IPS-15b (cell line): Measurements from ENCODE around the gene RPL10.

Experiments
- H3K27me3 ChIP-seq: one replicate; pipeline ENCODE4 v1.6.1; 2013; ENCODE audit warnings: low read length; ENCODE audit not compliant: control insufficient read depth, insufficient read depth
- H3K36me3 ChIP-seq: one replicate; pipeline ENCODE4 v1.6.1; 2013; ENCODE audit warnings: low read length; ENCODE audit not compliant: control insufficient read depth, insufficient read depth
- H3K4me1 ChIP-seq: one replicate; pipeline ENCODE4 v1.6.1; 2013; ENCODE audit warnings: mild to moderate bottlenecking, low read length; ENCODE audit not compliant: control insufficient read depth, insufficient read depth
- H3K4me3 ChIP-seq: one replicate; pipeline ENCODE4 v1.5.1; 2013; ENCODE audit warnings: low read depth, low read length
- H3K9ac ChIP-seq: one replicate; pipeline ENCODE4 v1.6.1; 2013; ENCODE audit warnings: low read depth, mild to moderate bottlenecking, low read length
- H3K9me3 ChIP-seq: one replicate; pipeline ENCODE4 v1.6.1; 2013; ENCODE audit warnings: mild to moderate bottlenecking, low read length; ENCODE audit not compliant: control insufficient read depth, insufficient read depth

Gene RPL10

DNA sequence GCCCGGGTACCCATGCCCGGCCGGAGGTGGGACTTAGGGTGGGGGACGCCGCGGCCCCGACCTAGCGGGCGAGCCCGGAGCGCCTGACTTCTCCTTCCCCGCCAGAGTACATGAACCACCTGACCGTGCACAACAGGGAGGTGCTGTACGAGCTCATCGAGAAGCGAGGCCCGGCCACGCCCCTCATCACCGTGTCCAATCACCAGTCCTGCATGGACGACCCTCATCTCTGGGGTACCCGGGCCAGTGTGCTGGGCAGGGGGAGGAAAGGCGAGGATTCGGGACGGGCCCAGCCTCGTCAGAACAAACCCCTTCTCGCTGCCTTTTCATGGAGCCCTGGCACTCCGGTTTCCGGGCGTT, 13.8 kb downstream of the RPL10 start:
- peak overlapping the region; percentile 24 for H3K9ac ChIP-seq
- peak overlapping the region; percentile 66 for H3K4me3 ChIP-seq
- H3K36me3 ChIP-seq, result no peaks in the 10 kb centered on the region
- no peaks in the 10 kb centered on the region for H3K27me3 ChIP-seq
- H3K9me3 ChIP-seq, result peaks cover 4% of the 10 kb centered on the region
- H3K4me1 ChIP-seq, result no peaks in the 10 kb centered on the region

DNA sequence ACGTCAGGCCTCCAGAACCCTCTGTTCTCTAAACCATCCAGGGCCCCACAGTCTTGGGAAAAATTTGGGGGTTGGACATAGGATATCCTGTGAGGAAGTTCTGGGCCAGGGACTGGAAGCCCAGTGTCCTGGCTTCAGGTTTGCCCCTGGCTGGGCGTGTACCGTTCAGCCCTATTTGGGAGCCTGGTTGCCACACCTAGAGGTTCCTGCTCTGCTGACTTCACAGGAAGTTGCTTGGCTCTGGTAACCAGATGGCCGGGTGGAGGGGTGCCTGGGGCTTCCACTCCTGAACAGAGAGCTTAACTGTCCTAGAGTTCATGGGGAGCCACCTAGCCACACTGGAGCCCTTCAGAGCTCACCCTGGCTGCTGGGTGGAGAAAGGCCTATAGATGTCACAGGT, 14.3 kb downstream of the RPL10 start:
- H3K36me3 ChIP-seq, result no peaks in the 10 kb centered on the region
- no peaks in the 10 kb centered on the region for H3K4me1 ChIP-seq
- peaks cover 4% of the 10 kb centered on the region for H3K9me3 ChIP-seq
- no peaks in the 10 kb centered on the region for H3K27me3 ChIP-seq
- H3K4me3 ChIP-seq, result peak overlapping the region; percentile 66
- no peak overlapping the region for H3K9ac ChIP-seq

DNA sequence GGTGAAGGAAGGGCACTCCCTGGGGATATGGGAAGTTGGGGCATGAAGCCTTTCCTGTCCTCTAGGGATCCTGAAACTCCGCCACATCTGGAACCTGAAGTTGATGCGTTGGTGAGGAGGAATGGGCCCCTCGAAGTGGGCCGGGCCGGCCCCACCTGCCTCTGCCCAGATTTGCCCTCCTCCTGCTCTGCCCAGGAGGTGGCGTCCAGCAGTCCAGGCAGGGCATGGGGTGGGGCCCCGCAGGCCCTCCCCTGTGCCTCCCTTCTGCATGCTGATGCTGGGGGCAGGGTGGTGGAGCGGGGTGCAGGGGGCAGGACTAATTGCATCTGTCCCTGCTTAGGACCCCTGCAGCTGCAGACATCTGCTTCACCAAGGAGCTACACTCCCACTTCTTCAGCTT, 15.0 kb downstream of the RPL10 start:
- Histone ChIP-seq H3K4me3 (no peak overlapping the region), H3K36me3 (no peaks in the 10 kb centered on the region), H3K27me3 (no peaks in the 10 kb centered on the region), H3K9ac (no peak overlapping the region), H3K9me3 (peaks cover 4% of the 10 kb centered on the region), H3K4me1 (no peaks in the 10 kb centered on the region)

DNA sequence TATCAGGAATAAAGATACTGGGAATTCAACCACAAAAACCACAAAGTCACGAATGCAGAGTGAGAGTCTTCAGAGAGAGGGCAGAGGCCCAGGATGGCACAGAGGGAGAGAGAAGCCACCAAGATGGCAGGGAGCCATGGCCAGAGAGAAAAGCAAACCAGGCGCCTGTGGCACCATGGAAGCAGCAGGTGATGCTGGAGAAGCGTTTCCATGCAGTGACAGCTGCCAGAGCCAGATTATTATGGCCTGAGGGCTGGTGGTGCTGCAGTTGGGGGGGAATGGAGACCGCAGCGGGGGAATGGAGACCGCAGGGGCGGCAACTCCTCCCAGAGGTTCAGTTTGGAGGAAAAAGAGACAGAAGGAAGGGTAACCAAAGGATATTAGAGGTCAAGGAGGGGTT, 19.0 kb downstream of the RPL10 start:
- Histone ChIP-seq H3K27me3 (no peaks in the 10 kb centered on the region), H3K9ac (no peak overlapping the region), H3K4me1 (no peaks in the 10 kb centered on the region)

DNA sequence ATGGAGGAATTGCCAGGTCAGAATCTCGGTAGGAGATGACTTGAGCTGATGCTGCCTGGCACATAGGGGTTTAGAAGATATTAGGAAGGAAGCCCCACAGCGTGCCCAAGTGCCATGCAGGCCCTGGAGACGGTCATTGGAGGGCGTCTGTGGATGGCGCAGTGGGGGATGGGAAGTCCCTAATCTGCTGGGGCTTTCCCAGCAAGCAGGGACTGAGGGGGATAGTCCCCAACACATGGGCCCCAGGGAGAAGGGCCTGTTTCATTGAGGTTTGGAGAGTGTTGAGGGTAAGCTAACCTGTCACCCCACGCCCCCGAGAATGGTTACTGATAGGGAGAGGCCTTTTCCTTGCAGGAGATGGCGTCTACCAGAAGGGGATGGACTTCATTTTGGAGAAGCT, 21.0 kb downstream of the RPL10 start:
- no peak overlapping the region for H3K4me3 ChIP-seq

More for the DNA sequence above, 19.0 kb downstream of the RPL10 start:
- peaks cover 14% of the 10 kb centered on the region for H3K36me3 ChIP-seq
- no peak overlapping the region for H3K4me3 ChIP-seq
- H3K9me3 ChIP-seq, result no peaks in the 10 kb centered on the region

DNA sequence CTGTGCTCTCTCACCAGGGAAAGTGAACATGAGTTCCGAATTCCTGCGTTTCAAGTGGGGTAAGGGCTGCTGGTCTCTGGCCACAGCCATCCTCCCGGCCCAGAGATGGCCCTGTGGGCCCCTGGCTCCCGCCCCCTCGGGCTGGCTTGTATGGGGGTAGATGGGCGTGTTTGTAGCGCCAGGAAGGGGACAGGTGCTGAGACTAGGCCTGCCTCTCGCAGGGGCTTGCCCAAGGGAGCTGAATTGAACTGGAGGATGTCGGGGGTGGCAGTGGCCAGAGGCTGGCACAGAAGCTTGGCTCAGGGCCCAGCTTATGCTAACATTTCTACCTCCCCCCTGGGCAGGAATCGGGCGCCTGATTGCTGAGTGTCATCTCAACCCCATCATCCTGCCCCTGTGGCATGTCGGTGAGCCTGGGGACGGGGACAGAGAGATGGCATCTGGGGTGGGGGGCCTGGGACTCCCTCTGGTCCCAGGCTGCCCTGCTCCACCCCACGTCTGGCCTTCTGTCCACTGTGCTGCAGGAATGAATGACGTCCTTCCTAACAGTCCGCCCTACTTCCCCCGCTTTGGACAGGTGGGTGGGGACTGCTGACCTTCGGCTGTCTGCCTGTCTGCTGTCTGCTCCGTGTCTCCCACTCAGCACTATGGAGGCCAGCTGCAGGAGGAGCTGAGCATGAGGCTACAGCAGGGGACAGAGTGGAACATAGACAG, 21.7 kb downstream of the RPL10 start:
- Histone ChIP-seq H3K27me3 (no peaks in the 10 kb centered on the region), H3K9ac (no peak overlapping the region), H3K4me1 (no peaks in the 10 kb centered on the region), H3K36me3 (peaks cover 14% of the 10 kb centered on the region), H3K9me3 (no peaks in the 10 kb centered on the region), H3K4me3 (no peak overlapping the region)

More for the DNA sequence above, 21.0 kb downstream of the RPL10 start:
- Histone ChIP-seq H3K9me3 (no peaks in the 10 kb centered on the region), H3K27me3 (no peaks in the 10 kb centered on the region), H3K9ac (no peak overlapping the region), H3K4me1 (no peaks in the 10 kb centered on the region), H3K36me3 (peaks cover 14% of the 10 kb centered on the region)

DNA sequence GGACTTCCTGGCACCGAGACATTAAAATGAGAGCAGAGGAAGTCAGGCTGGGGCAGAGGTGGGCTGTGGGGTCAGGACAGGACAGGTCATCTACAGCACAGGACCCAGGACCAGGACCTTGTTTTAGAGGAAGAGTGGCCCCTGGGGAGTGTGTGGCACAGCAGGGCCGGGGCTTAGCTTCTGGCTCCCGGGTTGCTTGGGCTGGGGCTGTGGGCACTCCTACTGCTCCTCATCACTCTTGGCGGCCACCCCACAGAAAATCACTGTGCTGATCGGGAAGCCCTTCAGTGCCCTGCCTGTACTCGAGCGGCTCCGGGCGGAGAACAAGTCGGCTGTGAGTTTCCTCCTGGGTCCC, 22.2 kb downstream of the RPL10 start:
- H3K4me1 ChIP-seq, result no peaks in the 10 kb centered on the region
- H3K4me3 ChIP-seq, result no peak overlapping the region
- no peaks in the 10 kb centered on the region for H3K27me3 ChIP-seq
- no peak overlapping the region for H3K9ac ChIP-seq
- no peaks in the 10 kb centered on the region for H3K9me3 ChIP-seq
- peaks cover 14% of the 10 kb centered on the region for H3K36me3 ChIP-seq

DNA sequence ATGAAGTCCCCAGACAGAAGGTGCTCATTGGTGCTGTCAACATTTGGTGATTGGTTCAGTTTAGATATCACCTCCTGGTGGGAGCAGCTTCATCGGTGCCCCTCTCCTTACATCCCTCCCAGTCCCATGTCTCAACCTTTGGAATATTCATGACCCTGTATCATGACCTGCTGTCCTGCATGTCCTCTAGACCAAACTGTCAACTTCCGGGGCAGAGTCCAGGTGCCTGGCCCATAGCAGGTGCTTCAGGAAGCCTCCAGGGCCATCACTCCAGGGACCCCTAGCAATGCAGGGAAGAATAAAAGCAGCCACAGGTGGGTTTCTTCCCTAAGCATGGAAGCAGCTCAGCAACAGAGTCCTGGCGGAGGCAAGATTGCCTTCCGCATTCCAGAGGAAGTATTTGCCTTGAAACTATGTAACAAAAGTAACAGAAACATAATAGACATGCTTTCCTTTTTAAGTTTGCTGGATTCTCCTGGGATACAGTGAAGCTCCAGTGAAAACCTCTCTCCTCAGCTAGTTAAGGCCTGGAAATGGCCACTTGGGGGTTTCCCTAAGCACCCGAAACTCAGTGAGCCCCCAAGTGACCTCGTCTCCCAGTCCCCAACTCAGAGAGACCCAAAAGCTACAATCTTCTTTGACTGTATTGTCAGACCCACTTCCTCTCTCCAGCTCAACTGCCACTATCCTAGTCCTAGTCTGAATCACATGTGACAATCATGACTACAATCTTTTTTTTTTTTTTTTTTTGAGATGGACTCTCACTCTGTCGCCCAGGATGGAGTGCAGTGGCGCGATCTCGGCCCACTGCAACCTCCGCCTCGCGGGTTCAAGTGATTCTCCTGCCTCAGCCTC, 29.0 kb downstream of the RPL10 start:
- H3K9ac ChIP-seq, result no peak overlapping the region
- no peak overlapping the region for H3K4me3 ChIP-seq
- no peaks in the 10 kb centered on the region for H3K27me3 ChIP-seq
- peaks cover 6% of the 10 kb centered on the region for H3K36me3 ChIP-seq
- H3K4me1 ChIP-seq, result no peaks in the 10 kb centered on the region
- H3K9me3 ChIP-seq, result no peaks in the 10 kb centered on the region

DNA sequence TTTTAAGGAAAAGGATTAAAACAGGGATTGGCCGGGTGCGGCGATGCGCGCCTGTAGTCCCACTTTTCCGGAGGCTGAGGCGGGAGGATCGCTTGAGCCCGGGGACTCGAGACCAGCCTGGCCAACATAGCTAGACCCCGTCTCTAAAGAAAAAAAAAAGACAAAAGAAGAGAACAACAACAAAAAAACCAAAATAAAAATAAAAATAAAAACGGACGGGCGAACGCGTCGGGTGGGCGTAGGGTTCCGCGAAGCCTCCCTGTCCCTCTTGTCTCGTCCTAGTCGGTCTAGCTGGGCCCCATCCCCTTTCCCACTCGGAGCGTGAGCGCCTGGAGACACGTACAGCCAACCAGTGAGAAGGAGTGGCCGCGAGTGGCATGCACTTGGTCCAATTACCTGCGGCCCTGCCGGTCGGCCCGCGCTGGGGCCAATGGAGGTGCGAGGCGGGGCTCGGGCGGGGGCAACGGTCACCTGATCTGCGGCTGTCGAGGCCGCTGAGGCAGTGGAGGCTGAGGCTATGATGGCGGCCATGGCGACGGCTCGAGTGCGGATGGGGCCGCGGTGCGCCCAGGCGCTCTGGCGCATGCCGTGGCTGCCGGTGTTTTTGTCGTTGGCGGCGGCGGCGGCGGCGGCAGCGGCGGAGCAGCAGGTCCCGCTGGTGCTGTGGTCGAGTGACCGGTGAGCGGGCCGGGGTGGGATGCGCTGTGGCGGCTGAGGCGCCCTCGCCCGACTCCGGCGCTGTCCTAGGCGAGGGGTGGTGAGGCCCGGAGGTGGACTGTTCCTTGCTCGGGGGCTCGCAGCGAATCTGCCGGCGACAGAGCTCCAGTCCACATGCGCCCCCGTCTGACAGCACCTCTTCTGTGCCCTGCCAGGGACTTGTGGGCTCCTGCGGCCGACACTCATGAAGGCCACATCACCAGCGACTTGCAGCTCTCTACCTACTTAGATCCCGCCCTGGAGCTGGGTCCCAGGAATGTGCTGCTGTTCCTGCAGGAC, 30.3 kb downstream of the RPL10 start, which contains the start of gene ATP6AP1:
ATP6AP1 (plus strand) TSS at position 502 of the 996 bp plus-strand sequence; CDS start at position 518, 16 bp downstream.
- Histone ChIP-seq H3K4me1 (no peaks in the 10 kb centered on the region), H3K9ac (no peak within 1 kb of the TSS), H3K27me3 (no peaks in the 10 kb centered on the region), H3K4me3 (peak within 1 kb of the TSS; percentile 55), H3K36me3 (peaks cover 11% of the 10 kb centered on the region), H3K9me3 (no peaks in the 10 kb centered on the region)

DNA sequence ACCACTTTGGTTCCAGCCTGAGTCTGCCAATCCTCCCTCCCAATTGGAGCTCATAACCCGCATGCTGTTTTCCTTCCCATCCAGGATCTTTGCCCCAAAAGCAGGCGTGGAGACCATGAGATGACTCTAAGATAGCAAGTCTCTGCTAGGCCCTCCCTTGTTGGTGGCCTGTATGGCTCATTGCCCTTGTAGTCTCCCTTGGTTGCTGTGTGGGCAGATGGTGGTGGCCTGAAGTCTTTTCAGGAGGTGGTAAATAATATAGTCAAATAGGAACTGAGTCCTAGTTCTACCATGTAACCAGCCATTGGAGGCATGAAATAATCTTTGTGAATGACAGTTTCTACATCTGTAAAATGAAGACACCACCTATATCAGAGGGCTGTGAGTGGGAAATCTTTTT, 31.5 kb downstream of the RPL10 start:
- Histone ChIP-seq H3K27me3 (no peaks in the 10 kb centered on the region), H3K9ac (no peak overlapping the region), H3K4me1 (no peaks in the 10 kb centered on the region)

DNA sequence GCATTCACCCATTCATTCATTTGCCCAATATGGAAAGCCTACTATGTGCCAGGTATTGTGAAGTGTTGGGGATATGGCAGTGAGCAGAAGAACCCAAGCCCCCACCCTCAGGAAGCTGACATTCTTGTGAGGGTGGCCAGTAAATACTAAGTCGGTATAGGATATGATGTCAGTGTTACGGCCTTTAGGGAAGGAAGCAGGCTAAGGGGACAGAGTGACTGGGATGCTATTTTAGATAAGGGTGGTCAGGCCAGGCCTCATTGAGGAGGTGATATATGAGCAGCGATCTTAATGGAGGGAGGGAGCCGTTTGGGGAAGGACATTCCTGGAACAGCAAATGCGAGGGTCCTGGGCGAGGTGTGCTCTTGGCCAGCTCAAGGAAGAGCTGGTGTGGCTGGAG, 32.3 kb downstream of the RPL10 start:
- Histone ChIP-seq H3K9me3 (no peaks in the 10 kb centered on the region), H3K4me1 (no peaks in the 10 kb centered on the region), H3K4me3 (no peak overlapping the region), H3K9ac (no peak overlapping the region), H3K27me3 (no peaks in the 10 kb centered on the region), H3K36me3 (peaks cover 15% of the 10 kb centered on the region)

More for the DNA sequence above, 31.5 kb downstream of the RPL10 start:
- H3K4me3 ChIP-seq, result no peak overlapping the region
- H3K9me3 ChIP-seq, result no peaks in the 10 kb centered on the region
- H3K36me3 ChIP-seq, result peaks cover 11% of the 10 kb centered on the region
